OCI-LY3 (cell line): ENCODE data around the gene RPS6KA4.

Experiments used
- H2AFZ ChIP-seq: fragments of 200-600, 300-600 bp; shearing (Covaris generic); 2 replicates; pipeline ENCODE4 v1.6.0; 2014; ENCODE audit warnings: antibody characterized with exemption, low read depth, low read length
- H3K27ac ChIP-seq: fragments of 200-600, 300-600 bp; sonication (generic); 2 replicates; pipeline ENCODE4 v1.5.1; 2014; ENCODE audit warnings: mild to moderate bottlenecking, low read length, moderate library complexity, mixed read lengths
- H3K27me3 ChIP-seq: fragments of 200-600, 300-600 bp; sonication (generic); 2 replicates; pipeline ENCODE4 v1.6.1; 2014; ENCODE audit warnings: low read depth, low read length, mixed read lengths
- H3K36me3 ChIP-seq: fragments of 200-600, 300-600 bp; sonication (generic); replicated peaks from 2 replicates; pipeline ENCODE3; 2014; ENCODE audit warnings: low read depth, low read length, mixed read lengths
- H3K4me1 ChIP-seq: fragments of 300-600, 200-600 bp; sonication (generic); 2 replicates; pipeline ENCODE4 v1.6.1; 2014; ENCODE audit warnings: low read length, mixed read lengths
- H3K4me2 ChIP-seq: fragments of 200-600, 300-600 bp; sonication (generic); 2 replicates; pipeline ENCODE4 v1.6.1; 2014; ENCODE audit warnings: low read length, mixed read lengths
- H3K4me3 ChIP-seq: fragments of 300-600, 200-600 bp; sonication (generic); 2 replicates; pipeline ENCODE4 v1.5.1; 2014; ENCODE audit warnings: antibody characterized with exemption, mild to moderate bottlenecking, low read length, moderate library complexity
- H3K79me2 ChIP-seq: fragments of 300-600, 200-600 bp; shearing (Covaris generic); 2 replicates; pipeline ENCODE4 v1.6.1; 2014; ENCODE audit warnings: mild to moderate bottlenecking, low read length, mixed read lengths
- H3K9ac ChIP-seq: fragments of 300-600, 200-600 bp; shearing (Covaris generic); 2 replicates; pipeline ENCODE4 v1.6.0; 2014; ENCODE audit warnings: mild to moderate bottlenecking, low read length, moderate library complexity
- H3K9me3 ChIP-seq: fragments of 200-600, 300-600 bp; shearing (Covaris generic); 2 replicates; pipeline ENCODE4 v1.6.1; 2014; ENCODE audit warnings: low read length, mixed read lengths; ENCODE audit not compliant: insufficient read depth
- H4K20me1 ChIP-seq: fragments of 200-600, 300-600 bp; sonication (generic); 2 replicates; pipeline ENCODE4 v1.6.1; 2016; ENCODE audit warnings: low read length, mixed read lengths; ENCODE audit not compliant: insufficient read depth
- CTCF ChIP-seq: fragments of 200-600, 300-600 bp; sonication (generic); IDR thresholded peaks from 2 replicates; pipeline ENCODE4 v1.5.1; 2014; ENCODE audit warnings: antibody characterized with exemption, low read length, low read depth
- EZH2phosphoT487 ChIP-seq: fragments of 200-600 bp; shearing (Covaris generic); IDR thresholded peaks from 2 replicates; pipeline ENCODE4 v1.6.1; 2018; ENCODE audit warnings: antibody characterized with exemption, mixed run types, low read depth

RPS6KA4 gene

GRCh38 chr11:64381350-64381749, 22.4 kb downstream of the RPS6KA4 start:
- no peak overlapping the region for H3K27ac ChIP-seq
- no peaks in the 10 kb centered on the region for H3K9me3 ChIP-seq
- H3K79me2 ChIP-seq = no peaks in the 10 kb centered on the region
- H2AFZ ChIP-seq = no peak overlapping the region
- no peak overlapping the region for H3K4me3 ChIP-seq
- no peaks in the 10 kb centered on the region for H4K20me1 ChIP-seq
- TF ChIP-seq EZH2phosphoT487 (no peak), CTCF (no peak)
- no peaks in the 10 kb centered on the region for H3K36me3 ChIP-seq
- no peaks in the 10 kb centered on the region; the same call in 1 of the 2 replicates for H3K27me3 ChIP-seq
- H3K4me2 ChIP-seq = no peak overlapping the region
- H3K4me1 ChIP-seq = peaks cover 5% of the 10 kb centered on the region
- no peak overlapping the region for H3K9ac ChIP-seq

- Histone ChIP-seq H3K27me3 (no peaks in the 10 kb centered on the region; the same call in 1 of the 2 replicates), H4K20me1 (no peaks in the 10 kb centered on the region), H3K36me3 (no peaks in the 10 kb centered on the region), H3K9me3 (no peaks in the 10 kb centered on the region), H2AFZ (no peak overlapping the region), H3K4me3 (no peak overlapping the region), H3K4me2 (no peak overlapping the region), H3K9ac (no peak overlapping the region), H3K27ac (no peak overlapping the region), H3K79me2 (no peaks in the 10 kb centered on the region), H3K4me1 (peaks cover 5% of the 10 kb centered on the region)
- TF ChIP-seq EZH2phosphoT487 (no peak), CTCF (no peak)
These were observed 23.1 kb downstream of the RPS6KA4 start for GRCh38 chr11:64382047-64382446.

- no peak overlapping the region for H3K4me3 ChIP-seq
- no peaks in the 10 kb centered on the region for H3K79me2 ChIP-seq
- no peaks in the 10 kb centered on the region; the same call in 1 of the 2 replicates for H3K27me3 ChIP-seq
- no peaks in the 10 kb centered on the region for H3K9me3 ChIP-seq
- H4K20me1 ChIP-seq = no peaks in the 10 kb centered on the region
- no peaks in the 10 kb centered on the region for H3K36me3 ChIP-seq
- TF ChIP-seq CTCF = no peak
- no peak for TF ChIP-seq EZH2phosphoT487
- H3K4me1 ChIP-seq = peaks cover 5% of the 10 kb centered on the region
- H2AFZ ChIP-seq = no peak overlapping the region
- H3K9ac ChIP-seq = no peak overlapping the region
- H3K27ac ChIP-seq = no peak overlapping the region
- no peak overlapping the region for H3K4me2 ChIP-seq
These were observed 23.6 kb downstream of the RPS6KA4 start for GRCh38 chr11:64382586-64382985.

- Histone ChIP-seq H3K4me2 (no peak overlapping the region), H2AFZ (no peak overlapping the region), H3K36me3 (no peaks in the 10 kb centered on the region), H3K79me2 (no peaks in the 10 kb centered on the region), H3K27me3 (no peaks in the 10 kb centered on the region; the same call in 1 of the 2 replicates), H3K27ac (no peak overlapping the region), H3K9ac (no peak overlapping the region), H3K4me1 (peaks cover 5% of the 10 kb centered on the region), H3K9me3 (no peaks in the 10 kb centered on the region), H4K20me1 (no peaks in the 10 kb centered on the region), H3K4me3 (no peak overlapping the region)
- TF ChIP-seq EZH2phosphoT487 = no peak
These were observed 24.6 kb downstream of the RPS6KA4 start for GRCh38 chr11:64383580-64383979.
